ENCODE results near the gene MLLT6.

DNA sequence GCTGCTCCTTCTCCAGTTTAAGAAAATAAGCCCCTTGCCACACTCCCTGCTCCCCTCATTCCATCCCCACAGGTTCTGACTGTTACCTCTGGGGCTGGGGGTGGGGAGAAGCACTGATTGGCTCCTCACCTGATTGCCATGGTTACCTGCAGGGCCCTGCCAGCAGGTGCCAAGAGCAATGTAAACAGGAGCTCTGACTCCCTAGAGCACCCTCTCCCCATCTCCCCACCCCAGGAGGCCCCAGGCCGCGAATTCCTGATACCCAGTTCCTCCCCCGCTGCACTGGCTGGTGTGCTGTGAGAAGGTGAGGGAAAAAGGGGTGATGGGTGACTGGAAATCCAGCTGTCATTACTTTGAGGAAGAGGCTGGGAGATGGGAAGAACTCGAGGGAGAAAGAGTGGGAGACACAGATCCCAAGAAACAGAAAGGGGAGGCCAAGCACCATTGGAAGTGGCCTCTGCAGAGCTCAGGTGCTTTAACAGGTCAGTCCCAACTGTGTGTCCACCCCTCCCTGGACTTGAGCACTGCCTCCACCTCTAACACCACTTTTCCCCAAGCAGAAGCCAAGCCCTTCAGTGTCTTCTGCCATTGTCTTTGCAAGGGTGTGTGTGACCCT, 38.6 kb downstream of the MLLT6 start:
- TF ChIP-seq, protein P1, sequence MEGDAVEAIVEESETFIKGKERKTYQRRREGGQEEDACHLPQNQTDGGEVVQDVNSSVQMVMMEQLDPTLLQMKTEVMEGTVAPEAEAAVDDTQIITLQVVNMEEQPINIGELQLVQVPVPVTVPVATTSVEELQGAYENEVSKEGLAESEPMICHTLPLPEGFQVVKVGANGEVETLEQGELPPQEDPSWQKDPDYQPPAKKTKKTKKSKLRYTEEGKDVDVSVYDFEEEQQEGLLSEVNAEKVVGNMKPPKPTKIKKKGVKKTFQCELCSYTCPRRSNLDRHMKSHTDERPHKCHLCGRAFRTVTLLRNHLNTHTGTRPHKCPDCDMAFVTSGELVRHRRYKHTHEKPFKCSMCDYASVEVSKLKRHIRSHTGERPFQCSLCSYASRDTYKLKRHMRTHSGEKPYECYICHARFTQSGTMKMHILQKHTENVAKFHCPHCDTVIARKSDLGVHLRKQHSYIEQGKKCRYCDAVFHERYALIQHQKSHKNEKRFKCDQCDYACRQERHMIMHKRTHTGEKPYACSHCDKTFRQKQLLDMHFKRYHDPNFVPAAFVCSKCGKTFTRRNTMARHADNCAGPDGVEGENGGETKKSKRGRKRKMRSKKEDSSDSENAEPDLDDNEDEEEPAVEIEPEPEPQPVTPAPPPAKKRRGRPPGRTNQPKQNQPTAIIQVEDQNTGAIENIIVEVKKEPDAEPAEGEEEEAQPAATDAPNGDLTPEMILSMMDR (conservative IDR thresholded peaks at IDR 0.05; ENCODE audit: low read depth, low read length) = no peak
- TF ChIP-seq EZH2 (IDR thresholded peaks at IDR 0.05; ENCODE audit: low read length, unreplicated experiment) = no peak
- TF ChIP-seq EZH2phosphoT487 (IDR thresholded peaks at IDR 0.05; ENCODE audit: borderline replicate concordance, low read length) = no peak
